Mononuclear cell (primary cell): ENCODE measurements around the gene PCNT. TPM values are rescaled to one million over a fixed set of nuclear protein-coding genes. Genes with fewer than 3 reads are reported as not detected.
"Not testable (repeated sequence)": the region's sequence is repeated elsewhere in the genome, so short reads cannot be mapped to it uniquely, and the experiment has no call there.

ENCODE experiments used
- H3K27me3 ChIP-seq: 2 replicates; pipeline ENCODE4 v1.6.0; 2011; ENCODE audit warnings: low read length, control low read depth; ENCODE audit not compliant: insufficient read depth
- H3K4me1 ChIP-seq: 2 replicates; pipeline ENCODE4 v1.5.1; 2011; ENCODE audit warnings: mild to moderate bottlenecking, low read length, control low read depth; ENCODE audit not compliant: insufficient read depth
- H3K4me3 ChIP-seq: 2 replicates; pipeline ENCODE4 v1.5.1; 2011; ENCODE audit warnings: mild to moderate bottlenecking, low read length, moderate library complexity
- H3K9me3 ChIP-seq: 2 replicates; pipeline ENCODE4 v1.5.1; 2011; ENCODE audit warnings: low read depth, mild to moderate bottlenecking, control low read depth, low read length
- total RNA-seq: library from RNA; depleted of rRNA; stranded (reverse); fragments of >200 nt; gene quantifications from one replicate; pipeline ENCODE4 v1.2.3, GENCODE V29; 2012

Gene PCNT
- total RNA-seq, 1 donor: 27.9 TPM

DNA sequence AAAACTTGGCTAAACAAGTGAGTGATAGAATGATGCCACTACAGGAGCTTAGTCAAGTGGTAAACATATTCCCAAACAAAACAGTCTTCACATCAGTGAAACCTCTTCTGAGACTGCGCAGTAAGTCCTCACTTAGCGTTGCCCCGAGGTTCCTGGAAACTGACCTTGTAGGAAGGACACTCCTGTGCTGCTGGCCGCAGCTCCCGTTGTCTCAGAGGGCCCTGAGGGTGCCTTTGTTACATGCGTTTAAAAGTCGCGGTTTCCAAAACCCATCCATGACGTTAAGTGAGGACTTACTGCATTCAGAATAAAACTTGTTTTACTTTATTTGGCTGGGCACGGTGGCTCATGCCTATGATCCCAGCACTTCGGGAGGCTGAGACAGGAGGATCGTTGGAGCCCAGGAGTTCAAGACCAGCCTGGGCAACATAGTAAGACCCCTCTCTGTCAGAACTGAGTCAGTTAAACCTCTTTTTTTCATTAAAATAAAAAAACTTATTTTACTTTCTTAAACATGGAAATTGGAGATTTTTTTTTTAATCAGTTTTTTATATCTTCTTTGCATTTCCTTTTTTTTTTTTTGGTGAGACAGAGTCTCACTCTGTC lies 98.8 kb downstream of the PCNT start:
- Histone ChIP-seq H3K9me3 (no peaks in the 10 kb centered on the region), H3K4me1 (peaks cover 19% of the 10 kb centered on the region), H3K27me3 (no peaks in the 10 kb centered on the region), H3K4me3 (no peak overlapping the region)

DNA sequence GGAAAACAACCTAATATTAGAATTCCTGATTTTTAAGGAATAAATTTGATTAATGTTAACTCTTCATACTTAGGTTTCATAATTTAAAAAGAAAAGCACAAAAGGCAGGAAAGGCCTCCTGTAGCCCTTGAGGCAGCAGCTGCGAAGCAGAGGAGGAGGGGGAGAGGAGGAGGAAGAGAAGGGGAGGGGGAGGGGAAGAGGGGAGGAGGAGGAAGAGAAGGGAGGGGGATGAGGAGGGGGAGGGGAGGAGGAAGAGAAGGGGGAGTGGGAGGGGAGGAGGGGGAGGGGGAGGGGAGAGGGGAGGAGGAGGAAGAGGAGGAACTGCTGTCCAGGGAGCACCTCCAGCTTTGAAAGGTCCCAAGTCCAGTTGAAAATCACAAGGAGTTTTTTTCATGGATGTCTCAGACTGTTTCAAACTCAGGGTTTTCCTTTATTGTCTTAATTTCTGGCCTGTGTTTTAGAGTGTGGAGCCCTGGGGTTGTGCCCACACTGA lies 99.6 kb downstream of the PCNT start:
- Histone ChIP-seq H3K4me3 (no peak overlapping the region), H3K27me3 (no peaks in the 10 kb centered on the region), H3K9me3 (no peaks in the 10 kb centered on the region), H3K4me1 (peaks cover 19% of the 10 kb centered on the region)

DNA sequence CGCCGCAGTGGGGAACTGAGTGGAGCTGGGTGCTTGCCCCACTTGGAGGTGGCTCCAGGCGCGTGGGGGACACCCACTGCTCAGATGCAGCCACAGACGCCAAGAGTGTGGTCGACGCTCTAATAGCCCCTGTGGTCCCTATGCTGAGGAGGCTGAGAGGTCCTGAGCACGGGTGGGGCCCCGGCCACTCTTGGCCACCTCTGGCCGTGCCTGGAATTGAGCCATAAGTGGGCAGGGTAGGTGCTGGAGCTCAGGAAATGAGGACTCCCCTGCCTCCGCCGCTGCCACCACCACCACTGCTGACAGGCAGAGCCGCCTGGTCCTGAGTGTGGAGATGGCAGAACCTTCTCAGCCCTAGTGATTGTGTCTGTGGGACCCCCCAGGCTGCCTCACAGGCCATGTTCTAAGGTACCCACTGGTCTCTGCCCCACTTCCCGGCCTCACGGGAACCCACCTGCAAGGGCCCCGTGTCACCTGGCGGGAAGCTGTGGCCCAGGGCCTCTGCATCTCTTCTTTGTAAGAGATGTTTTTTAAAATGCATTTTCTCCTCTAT lies 100.2 kb downstream of the PCNT start:
- H3K9me3 ChIP-seq: no peaks in the 10 kb centered on the region
- H3K4me3 ChIP-seq: no peak overlapping the region
- peaks cover 19% of the 10 kb centered on the region for H3K4me1 ChIP-seq
- no peaks in the 10 kb centered on the region for H3K27me3 ChIP-seq

DNA sequence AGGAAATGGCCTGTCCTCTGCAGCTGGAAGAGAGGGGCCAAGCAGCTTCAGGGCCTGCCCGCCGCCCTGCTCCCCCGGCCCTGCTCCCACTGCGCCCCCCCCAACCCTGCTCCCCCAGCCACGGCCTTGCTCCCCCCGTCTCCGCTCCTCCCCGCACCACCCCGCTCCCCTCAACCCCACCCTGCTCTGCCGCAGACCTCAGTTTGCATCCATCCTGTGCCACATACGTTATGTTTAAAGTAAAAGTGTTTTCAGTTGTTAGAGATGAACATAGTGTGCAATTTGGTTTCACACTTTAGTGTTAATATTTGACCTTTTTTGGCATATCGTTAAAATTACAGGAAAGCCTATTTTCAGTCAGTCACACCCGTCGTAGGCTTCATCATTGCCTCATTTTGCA lies 100.7 kb downstream of the PCNT start:
- Histone ChIP-seq H3K4me1 (peaks cover 19% of the 10 kb centered on the region), H3K4me3 (no peak overlapping the region)

DNA sequence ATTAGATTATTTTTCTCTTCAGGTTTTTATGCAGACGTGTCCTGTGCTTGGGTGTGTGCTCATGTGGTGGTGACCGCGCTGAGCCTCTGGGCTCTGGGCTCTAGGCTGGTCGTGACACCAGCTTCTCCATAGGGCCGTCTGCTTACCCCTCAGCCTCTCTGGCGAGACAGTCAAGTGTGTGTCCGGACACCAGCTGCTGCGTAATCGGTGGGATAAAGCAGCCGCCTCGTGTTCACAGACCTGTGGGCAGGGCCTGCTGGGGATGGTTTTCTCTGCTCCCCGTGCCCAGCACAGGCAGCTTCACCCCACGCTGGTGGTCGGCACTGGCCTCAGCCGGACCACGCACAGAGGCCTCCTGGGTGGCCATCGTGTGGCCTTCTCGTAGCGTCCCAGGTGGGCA lies 101.1 kb downstream of the PCNT start:
- Histone ChIP-seq H3K4me1 (peaks cover 19% of the 10 kb centered on the region), H3K4me3 (no peak overlapping the region), H3K9me3 (no peaks in the 10 kb centered on the region), H3K27me3 (no peaks in the 10 kb centered on the region)

More for the DNA sequence above, 100.7 kb downstream of the PCNT start:
- Histone ChIP-seq H3K27me3 (no peaks in the 10 kb centered on the region), H3K9me3 (no peaks in the 10 kb centered on the region)

DNA sequence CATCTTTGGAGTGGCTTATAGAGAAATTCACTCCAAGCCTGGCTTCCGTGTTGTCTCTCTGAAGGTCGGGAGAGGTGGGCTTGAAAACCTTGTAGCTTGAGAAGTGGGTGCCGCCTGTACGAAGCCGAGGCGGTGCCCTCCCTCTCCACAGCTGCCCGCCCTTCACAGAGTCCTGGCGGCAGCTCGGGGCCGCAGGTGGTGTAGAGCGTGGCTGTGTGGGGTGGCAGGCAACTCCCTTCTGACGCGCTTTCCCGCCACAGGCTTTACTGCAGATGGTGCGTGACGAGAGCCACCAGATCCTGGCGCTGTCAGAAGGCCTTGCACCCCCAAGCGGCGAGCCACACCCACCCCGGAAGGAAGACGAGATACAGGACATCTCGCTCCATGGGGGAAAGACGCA lies 101.6 kb downstream of the PCNT start:
- peaks cover 19% of the 10 kb centered on the region for H3K4me1 ChIP-seq
- no peak overlapping the region for H3K4me3 ChIP-seq
- H3K9me3 ChIP-seq: no peaks in the 10 kb centered on the region
- H3K27me3 ChIP-seq: no peaks in the 10 kb centered on the region

DNA sequence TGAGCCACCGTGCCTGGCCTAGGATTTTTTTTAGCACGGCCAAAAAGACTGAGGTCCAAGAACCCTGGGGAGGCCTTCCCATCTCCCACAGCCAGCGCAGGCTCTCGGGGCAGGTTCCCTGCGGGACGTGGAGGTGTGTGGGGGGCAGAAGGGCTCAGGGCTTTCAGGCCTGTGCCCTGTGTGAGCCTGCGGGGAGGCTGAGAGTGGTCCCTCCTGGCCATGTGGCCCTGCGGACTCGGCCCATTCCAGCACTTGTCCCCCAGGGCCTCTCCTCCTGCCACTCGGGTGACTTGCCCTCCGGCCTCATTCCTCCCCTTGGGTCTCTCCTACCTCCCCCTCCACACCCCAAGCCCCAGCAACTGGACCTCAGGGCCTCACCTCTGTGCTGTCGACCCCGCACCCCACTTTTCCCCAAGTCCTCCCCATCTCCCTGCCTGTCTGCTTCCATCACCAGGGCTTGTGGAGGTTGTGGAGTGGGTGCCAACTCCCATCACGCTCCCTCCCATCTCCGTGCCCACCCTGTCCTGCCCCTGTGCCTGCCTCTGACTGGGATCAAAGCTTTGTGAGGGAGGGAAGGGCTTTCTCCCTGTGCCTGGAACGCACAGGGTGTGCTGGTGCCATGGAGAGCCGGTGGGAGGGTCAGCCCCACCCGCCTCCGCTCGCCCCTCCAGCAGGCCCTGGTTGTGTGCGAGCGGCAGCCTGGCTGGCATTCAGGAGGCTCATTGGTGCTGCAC lies 102.5 kb downstream of the PCNT start:
- Histone ChIP-seq H3K27me3 (no peaks in the 10 kb centered on the region), H3K4me1 (peaks cover 19% of the 10 kb centered on the region), H3K9me3 (no peaks in the 10 kb centered on the region), H3K4me3 (no peak overlapping the region)

DNA sequence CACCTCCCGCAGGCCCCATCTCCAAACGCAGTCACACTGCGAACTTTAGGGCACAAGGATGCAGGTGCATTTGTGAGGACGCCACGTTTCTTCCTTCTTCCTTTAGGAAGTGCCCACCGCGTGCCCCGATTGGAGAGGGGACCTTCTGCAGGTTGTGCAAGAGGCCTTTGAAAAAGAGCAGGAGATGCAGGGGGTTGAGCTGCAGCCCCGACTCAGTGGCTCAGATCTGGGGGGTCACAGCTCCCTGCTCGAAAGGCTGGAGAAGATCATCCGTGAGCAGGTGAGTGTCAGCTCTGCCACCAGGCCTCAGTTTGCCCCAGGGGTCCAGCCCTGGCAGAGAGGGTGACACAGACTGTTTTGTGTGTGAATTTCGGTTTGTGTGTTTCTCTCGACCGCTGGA lies 103.6 kb downstream of the PCNT start:
- Histone ChIP-seq H3K27me3 (no peaks in the 10 kb centered on the region), H3K4me1 (peaks cover 29% of the 10 kb centered on the region), H3K4me3 (no peak overlapping the region), H3K9me3 (no peaks in the 10 kb centered on the region)

DNA sequence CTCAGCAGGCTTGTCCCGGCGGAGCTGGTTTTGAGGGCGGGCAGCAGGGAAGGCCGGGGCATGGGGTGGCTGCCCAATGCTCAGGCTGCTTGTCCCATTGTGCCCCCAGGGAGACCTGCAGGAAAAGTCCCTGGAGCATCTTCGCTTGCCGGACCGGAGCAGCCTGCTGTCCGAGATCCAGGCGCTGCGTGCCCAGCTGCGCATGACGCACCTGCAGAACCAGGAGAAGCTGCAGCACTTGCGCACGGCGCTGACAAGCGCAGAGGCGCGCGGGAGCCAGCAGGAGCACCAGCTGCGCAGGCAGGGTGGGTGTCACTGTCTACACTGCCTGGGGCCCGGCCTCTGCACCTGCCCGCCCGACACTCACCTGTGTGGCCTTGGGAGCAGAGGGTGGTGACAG lies 104.3 kb downstream of the PCNT start:
- no peak overlapping the region for H3K4me3 ChIP-seq
- no peaks in the 10 kb centered on the region for H3K27me3 ChIP-seq
- H3K9me3 ChIP-seq: no peaks in the 10 kb centered on the region
- H3K4me1 ChIP-seq: peaks cover 27% of the 10 kb centered on the region

DNA sequence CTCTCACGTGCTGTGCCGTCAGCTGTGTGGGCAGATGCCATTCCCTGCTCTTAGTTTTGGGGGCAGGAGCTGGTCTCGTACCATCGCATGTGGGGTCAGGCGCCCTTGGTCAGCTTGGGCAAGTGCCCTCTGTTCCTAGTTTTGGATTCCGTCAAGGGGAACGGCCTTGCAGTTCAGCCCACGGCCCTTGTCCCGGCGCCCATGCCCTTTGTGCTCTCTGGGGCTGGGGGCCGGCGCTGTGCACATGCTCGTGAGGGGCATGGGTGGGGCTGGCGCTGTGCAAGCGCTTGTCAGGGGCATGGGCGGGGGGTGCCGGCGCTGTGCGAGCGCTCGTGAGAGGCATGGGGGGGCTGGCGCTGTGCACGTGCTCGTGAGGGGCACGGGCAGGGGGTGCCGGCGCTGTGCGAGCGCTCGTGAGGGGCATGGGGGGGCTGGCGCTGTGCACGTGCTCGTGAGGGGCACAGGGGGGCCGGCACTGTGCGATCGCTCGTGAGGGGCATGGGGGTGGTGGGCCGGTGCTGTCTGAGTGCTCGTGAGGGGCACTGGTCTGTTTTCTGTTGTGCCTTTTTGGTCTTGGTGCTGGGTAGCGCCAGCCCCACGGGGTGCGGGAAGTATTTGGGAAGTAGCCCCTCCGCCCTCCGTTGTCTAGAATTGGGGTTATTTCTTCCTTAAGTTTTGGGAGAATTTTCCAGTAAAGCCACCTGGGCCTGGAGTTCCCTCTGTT lies 105.2 kb downstream of the PCNT start:
- Histone ChIP-seq H3K27me3 (no peaks in the 10 kb centered on the region), H3K9me3 (no peaks in the 10 kb centered on the region), H3K4me1 (peaks cover 22% of the 10 kb centered on the region), H3K4me3 (no peak overlapping the region)

DNA sequence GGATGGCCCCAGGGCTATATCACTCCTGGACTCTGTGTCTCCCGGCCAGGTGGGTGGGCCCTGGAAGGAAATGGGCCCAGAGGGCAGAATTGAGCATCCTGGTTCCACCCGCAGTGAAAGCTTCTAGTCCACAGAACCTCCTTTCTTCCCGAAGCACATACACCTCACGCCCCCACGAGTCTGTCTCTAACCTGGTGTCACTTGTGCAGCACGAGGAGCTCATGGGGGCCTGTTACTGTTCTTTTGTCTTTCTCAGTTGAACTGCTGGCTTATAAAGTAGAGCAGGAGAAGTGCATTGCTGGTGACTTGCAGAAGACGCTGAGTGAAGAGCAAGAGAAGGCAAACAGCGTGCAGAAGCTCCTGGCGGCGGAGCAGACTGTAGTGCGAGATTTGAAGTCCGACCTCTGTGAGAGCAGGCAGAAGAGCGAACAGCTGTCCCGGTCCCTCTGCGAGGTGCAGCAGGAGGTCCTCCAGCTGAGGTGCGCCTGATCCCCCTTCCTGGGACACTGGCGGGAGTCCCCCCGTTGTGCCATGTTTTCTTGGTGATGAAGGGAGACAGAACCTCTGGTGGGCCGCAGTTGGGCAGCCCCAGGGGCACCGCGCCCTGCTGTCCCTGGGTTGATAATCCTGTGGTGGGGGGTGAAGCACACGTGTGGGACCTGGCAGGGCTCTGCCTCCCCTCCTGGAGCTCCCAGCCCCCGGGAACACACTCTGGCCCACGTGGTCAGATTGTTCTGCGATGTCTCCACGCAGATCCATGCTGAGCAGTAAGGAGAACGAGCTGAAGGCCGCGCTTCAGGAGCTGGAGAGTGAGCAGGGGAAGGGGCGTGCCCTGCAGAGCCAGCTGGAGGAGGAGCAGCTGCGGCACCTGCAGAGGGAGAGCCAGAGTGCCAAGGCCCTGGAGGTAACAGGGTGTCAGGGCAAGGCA lies 106.1 kb downstream of the PCNT start:
- peaks cover 19% of the 10 kb centered on the region for H3K4me1 ChIP-seq
- no peaks in the 10 kb centered on the region for H3K27me3 ChIP-seq
- H3K9me3 ChIP-seq: no peaks in the 10 kb centered on the region
- no peak overlapping the region for H3K4me3 ChIP-seq

DNA sequence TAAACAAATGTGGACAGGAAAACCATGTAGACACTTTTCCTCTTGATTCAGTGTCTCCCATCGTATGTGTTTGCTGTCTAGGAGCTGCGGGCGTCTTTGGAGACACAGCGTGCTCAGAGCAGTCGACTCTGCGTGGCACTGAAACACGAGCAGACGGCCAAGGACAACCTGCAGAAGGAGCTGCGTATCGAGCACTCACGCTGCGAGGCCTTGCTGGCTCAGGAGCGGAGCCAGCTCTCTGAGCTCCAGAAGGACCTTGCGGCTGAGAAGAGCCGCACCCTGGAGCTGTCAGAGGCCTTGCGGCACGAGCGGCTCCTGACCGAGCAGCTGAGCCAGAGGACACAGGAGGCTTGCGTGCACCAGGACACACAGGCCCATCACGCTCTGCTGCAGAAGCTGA lies 107.5 kb downstream of the PCNT start:
- no peak overlapping the region for H3K4me3 ChIP-seq
- no peaks in the 10 kb centered on the region for H3K27me3 ChIP-seq
- H3K9me3 ChIP-seq: no peaks in the 10 kb centered on the region
- H3K4me1 ChIP-seq: peaks cover 12% of the 10 kb centered on the region

DNA sequence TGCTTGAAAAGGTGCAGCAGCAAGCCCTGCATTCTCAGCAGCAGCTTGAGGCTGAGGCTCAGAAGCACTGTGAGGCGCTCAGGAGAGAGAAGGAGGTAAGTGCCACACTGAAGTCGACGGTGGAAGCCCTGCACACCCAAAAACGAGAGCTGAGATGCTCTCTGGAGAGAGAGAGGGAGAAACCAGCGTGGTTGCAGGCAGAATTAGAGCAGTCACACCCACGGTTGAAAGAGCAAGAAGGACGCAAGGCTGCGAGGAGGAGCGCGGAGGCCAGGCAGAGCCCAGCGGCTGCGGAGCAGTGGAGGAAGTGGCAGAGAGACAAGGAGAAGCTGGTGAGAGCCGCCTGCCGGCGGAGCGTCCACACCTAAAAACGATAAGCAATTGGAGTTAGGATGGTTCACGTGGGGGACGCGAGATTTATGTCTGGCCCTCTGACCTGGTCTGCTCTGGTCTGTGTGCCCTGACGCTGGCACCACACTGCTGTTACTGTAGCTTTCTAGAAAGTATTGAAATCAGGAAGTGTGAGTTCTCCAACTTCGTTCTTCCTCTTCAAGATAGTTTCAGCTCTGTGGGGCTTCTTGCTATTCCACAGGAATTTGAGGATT lies 108.0 kb downstream of the PCNT start:
- H3K4me1 ChIP-seq: peaks cover 17% of the 10 kb centered on the region
- H3K27me3 ChIP-seq: no peaks in the 10 kb centered on the region
- no peak overlapping the region for H3K4me3 ChIP-seq
- no peaks in the 10 kb centered on the region for H3K9me3 ChIP-seq

DNA sequence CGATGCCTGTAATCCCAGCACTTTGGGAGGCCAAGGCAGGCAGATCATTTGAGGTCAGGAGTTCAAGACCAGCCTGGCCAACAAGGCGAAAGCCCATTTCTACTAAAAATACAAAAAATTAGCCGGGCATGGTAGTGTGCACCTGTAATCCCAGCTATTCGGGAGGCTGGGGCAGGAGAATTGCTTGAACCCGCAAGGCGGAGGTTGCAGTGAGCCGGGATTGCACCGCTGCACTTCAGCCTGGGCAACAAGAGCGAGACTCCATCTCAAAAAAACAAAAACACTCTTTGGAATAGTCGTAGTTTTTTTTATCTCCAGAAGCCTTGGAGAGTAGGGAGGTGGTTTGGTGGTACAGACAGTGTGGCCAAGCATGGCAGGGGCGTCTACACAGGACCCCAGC lies 109.2 kb downstream of the PCNT start:
- peaks cover 21% of the 10 kb centered on the region for H3K4me1 ChIP-seq

More for the DNA sequence above, 109.2 kb downstream of the PCNT start:
- not testable (repeated sequence) for H3K4me3 ChIP-seq, H3K27me3 ChIP-seq, H3K9me3 ChIP-seq
